ENCODE measurements around the gene RBMS3.

GRCh38 chr3:29239376-29239775 lies 41.5 kb upstream of the RBMS3 start:
- TF ChIP-seq POLR2A (IDR thresholded peaks at IDR 0.05) (no peak), EP300 (IDR thresholded peaks at IDR 0.05) (no peak)
